GM13977 (cell line): Measurements from ENCODE around the gene PIP5K1B.

ENCODE experiments used
- DNase-seq: peaks from one replicate; pipeline ENCODE4 v3.0.0; 2012; ENCODE audit warnings: low spot score
- in situ Hi-C: fragments of 300-500 bp; cut with MboI; formaldehyde crosslinking; loops from one replicate; pipeline ENCODE4 v1.12.0; 2022; ENCODE audit warnings: low sequenced_read_pairs, low pct_unique_long_range_greater_than_20kb, mixed read lengths, inconsistent platforms; ENCODE audit not compliant: unreplicated experiment
- TF ChIP-seq, protein P1 (sequence below): IDR thresholded peaks from 2 replicates; pipeline ENCODE4 v1.5.1; 2012; ENCODE audit warnings: mild to moderate bottlenecking, control low read depth; ENCODE audit not compliant: insufficient read depth; ENCODE audit errors: extremely low read depth, missing control alignments

Gene PIP5K1B

DNA sequence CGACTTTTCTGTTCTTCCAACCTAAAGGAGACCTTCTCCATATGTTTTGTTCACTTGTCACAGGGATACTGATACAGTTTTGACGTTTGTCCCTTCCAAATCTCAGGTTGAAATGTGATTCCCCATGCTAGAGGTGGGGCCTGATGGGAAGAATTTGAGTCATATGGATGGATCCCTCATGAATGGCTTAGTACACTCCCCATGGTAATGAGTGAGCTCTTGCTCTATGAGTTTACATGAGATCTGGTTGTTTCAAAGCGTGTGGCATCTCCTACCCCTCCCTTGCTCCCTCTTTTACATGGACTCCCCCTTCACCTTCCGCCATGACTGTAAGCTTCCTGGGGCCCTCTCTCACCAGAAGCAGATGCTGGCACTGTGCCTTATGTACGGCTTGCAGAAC is 6.9 kb downstream of the PIP5K1B start:
- TF ChIP-seq, protein P1, sequence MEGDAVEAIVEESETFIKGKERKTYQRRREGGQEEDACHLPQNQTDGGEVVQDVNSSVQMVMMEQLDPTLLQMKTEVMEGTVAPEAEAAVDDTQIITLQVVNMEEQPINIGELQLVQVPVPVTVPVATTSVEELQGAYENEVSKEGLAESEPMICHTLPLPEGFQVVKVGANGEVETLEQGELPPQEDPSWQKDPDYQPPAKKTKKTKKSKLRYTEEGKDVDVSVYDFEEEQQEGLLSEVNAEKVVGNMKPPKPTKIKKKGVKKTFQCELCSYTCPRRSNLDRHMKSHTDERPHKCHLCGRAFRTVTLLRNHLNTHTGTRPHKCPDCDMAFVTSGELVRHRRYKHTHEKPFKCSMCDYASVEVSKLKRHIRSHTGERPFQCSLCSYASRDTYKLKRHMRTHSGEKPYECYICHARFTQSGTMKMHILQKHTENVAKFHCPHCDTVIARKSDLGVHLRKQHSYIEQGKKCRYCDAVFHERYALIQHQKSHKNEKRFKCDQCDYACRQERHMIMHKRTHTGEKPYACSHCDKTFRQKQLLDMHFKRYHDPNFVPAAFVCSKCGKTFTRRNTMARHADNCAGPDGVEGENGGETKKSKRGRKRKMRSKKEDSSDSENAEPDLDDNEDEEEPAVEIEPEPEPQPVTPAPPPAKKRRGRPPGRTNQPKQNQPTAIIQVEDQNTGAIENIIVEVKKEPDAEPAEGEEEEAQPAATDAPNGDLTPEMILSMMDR, result no peak
- in situ Hi-C loops, result loop anchor here (25.0 kb wide), 1 partner anchor 300 kb away; the partner anchor contains the start of gene PRKACG
- DNase-seq, result no peak

DNA sequence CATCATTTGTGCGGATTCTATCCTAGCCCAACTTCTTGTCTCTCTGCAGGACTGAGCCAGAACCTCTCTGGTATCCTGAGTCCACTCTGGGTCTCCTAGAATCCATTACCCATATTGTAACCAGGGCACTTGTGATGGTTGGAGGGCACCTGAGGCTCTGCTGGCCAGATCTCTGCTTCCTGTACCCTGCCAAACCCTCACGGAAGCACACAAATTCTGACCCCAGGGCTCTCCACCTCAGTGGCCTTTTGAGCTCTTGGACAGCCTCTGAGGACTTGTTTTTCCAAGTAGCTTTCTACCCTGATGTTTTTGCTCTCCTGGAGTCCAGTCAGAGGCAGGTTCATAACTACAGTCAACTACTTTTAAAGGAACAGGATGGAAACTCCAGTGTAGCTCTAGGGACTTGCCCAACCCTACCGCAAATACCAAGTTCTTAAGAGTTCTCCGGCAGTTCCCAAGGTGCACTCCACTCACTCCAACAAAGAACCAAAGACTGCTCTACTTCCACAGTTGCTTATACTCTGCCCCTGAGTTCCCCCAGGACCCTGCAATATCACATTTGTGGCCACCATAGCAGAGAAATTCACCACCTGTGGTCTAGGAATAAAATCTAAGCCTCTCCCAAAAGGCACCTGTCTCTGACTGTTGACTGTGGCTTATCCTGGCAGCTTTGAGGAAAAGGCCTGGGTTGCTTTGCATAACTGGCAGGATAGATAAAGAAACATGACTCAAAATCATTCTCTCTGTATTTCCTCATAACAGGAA is 9.6 kb downstream of the PIP5K1B start:
- no peak for DNase-seq
- in situ Hi-C loops, result loop anchor here (25.0 kb wide), 1 partner anchor 298 kb away; the partner anchor contains the start of gene PRKACG
- TF ChIP-seq, protein P1, result no peak

DNA sequence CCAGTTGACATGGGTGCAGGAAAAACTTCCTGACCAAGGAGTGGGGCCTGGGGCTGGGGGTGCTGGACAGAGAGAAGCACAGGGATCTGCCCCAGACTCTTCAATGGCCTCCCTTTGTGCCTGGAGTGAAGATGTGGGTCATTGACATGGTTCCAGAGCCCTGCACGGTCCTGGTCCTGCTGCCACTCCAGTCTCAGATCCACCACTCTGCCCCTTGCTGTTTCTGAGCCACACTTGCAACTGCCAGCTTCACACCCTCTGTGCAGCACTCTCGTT is 10.1 kb downstream of the PIP5K1B start:
- TF ChIP-seq, protein P1, result no peak
- no peak for DNase-seq
- in situ Hi-C loops, result loop anchor here (25.0 kb wide), 1 partner anchor 297 kb away; the partner anchor contains the start of gene PRKACG

DNA sequence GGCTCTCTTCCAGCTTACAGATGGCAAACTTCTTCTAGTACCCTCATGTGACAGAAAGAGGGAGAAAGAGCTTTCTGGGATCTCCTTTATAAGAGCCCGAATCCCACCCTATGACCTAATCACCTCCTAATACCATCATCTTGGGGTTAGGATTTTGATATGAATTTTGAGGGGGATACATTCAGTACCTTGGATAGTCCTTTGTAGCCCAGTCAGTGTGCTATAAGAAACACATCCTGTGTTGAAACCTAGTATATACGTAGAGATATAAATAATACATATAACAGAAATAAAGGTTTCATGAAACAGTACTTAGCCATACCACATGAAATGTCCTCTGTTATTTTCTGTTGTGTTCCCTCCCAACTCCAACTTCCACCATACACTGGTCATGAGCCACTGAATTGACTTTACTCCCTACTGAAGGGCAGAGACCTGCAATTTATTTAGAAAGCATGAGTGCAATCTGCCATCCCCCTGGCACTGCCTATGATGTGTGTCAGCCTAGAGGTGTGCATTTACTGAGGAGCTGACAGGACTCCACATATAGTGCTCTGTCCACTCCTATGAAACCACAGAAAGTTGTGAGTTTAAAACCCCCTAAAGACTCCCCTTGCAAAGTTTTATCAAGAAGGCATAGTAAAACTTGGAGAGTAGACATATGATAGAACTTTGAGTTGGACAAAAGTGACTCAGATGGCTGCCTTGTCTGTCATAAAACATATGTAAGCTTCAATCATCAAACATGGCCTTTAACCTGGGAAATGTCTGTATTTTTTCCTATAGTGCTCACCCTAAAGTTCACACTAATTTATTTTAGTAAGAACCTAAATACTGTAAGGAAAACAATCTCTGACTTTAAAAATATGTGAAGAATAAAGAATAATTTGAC is 12.8 kb downstream of the PIP5K1B start:
- TF ChIP-seq, protein P1, result no peak
- in situ Hi-C loops, result loop anchor here (25.0 kb wide), 1 partner anchor 295 kb away; the partner anchor contains the start of gene PRKACG
- no peak for DNase-seq

DNA sequence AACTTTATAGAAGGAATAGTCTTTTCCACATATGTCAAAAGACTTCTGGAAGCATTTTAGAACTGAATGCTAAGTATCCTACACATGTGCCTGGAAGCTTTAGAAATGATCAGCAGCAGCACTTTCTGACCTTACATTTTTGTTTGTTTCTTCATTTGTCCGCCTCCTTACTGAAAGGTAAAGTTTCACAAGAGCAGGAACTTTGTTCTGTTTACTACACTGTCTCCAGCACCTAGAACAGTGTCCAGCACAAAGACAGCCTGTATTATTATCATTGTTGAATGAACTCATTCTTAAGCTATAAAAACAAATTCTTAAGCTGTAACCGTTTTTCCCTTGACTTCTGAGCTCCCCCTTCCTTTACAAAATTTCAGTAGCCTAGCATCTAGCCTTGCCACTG is 14.8 kb downstream of the PIP5K1B start:
- TF ChIP-seq, protein P1, result no peak
- in situ Hi-C loops, result loop anchor here (25.0 kb wide), 1 partner anchor 292 kb away; the partner anchor contains the start of gene PRKACG
- DNase-seq, result no peak

DNA sequence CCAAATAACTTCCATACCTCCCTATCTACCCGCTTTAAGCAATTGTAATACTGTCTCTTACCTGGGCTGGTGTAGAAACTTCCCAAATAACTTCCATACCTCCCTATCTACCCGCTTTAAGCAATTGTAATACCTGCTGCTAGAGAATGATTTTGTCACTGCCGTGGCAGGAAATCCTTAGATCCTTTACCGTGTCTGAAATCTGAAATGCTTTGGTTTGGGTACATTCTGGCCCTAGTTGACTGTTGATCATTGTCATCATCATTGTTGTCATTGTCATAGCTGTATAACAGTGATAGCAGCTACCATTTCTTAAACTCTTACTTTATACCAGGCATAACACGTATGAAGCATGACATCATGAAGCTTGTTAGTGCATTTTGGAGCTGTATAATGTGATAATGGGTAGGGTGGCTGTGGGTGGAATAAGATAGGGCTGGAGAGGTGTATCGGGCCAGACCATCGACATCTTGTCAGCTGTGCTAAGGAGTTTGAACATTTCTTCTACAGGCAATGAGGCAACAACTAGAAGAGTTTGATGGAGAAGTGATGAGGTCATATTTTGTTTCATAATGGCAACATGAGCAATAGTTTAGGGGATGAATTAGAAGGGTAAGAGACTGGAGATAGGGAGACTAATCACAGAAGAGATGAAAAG is 15.7 kb downstream of the PIP5K1B start:
- no peak for DNase-seq
- in situ Hi-C loops, result loop anchor here (25.0 kb wide), 1 partner anchor 292 kb away; the partner anchor contains the start of gene PRKACG
- TF ChIP-seq, protein P1, result no peak
